ENCODE measurements around the gene NDUFS8. TPM values are rescaled to one million over a fixed set of nuclear protein-coding genes. Genes with fewer than 3 reads are reported as not detected.

Gene NDUFS8
- total RNA-seq, 4 donors from 2014 or later = 155 to 226 (median 188) TPM

DNA sequence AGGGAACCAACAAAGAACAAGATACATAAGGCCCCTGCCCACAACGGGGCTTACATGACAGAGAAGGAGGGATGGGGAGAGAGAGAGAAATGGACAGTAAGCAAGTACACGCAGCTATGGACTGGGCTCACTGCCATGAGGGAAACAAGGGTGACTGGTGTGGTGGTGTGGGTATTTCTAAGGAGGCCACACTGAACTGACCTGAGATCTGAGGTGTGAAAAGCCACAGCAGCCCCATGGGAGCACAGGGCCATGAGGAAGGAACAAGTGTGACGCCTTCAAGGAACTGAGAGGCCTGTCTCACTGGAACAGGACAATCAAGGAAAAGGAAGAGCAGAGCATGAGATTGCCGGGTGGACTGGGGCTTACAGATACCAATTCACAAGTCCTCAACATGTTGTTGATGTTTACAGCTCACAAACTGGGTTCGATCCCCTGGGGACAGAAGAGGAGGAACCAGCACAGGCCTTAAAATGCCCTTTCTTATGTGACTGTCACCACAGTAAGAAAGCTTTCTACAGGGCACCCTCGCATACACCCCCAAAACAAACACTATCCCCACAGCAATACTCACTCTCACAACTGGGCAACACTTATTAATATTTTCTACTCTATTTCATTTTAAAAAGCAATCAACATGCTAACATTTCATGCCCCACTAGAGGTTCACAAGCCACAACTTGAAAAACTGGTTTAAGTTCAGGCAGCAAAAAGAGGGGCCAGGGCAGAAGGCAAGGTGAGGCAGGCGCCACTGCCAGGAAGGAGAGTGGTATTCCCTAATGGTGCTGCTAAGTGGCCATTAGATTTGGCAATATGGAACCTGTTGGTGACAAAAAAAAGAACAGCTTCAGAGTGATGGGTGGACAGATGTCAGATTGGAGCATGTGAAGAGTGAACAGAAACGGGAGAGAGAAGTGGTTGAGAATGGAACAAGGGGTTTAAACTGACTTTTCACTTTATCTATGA lies 47.4 kb downstream of the NDUFS8 start:
- TF ChIP-seq, protein P1, sequence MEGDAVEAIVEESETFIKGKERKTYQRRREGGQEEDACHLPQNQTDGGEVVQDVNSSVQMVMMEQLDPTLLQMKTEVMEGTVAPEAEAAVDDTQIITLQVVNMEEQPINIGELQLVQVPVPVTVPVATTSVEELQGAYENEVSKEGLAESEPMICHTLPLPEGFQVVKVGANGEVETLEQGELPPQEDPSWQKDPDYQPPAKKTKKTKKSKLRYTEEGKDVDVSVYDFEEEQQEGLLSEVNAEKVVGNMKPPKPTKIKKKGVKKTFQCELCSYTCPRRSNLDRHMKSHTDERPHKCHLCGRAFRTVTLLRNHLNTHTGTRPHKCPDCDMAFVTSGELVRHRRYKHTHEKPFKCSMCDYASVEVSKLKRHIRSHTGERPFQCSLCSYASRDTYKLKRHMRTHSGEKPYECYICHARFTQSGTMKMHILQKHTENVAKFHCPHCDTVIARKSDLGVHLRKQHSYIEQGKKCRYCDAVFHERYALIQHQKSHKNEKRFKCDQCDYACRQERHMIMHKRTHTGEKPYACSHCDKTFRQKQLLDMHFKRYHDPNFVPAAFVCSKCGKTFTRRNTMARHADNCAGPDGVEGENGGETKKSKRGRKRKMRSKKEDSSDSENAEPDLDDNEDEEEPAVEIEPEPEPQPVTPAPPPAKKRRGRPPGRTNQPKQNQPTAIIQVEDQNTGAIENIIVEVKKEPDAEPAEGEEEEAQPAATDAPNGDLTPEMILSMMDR (IDR thresholded peaks at IDR 0.05) = no peak
- TF ChIP-seq EP300 (IDR thresholded peaks at IDR 0.05; ENCODE audit: low read depth) = no peak
- TF ChIP-seq POLR2AphosphoS5 (IDR thresholded peaks at IDR 0.05) = no peak
- no peak for TF ChIP-seq POLR2A (IDR thresholded peaks at IDR 0.05)
- intact Hi-C loops (cut with DNase I; ENCODE audit: low total_unique reads) (no loop called here), in situ Hi-C loops (cut with MboI; ENCODE audit: low pct_ligation_motif_present in 1 of 4, low pct_unique_long_range_greater_than_20kb in 1 of 4, low sequenced_read_pairs in 3 of 4) (loop anchor here in 1 of 4 donors (10.0 kb wide), 1 partner anchor 87 kb away; no protein-coding TSS in a partner anchor)
- Histone ChIP-seq H3K27me3 (no peaks in the 10 kb centered on the region), H3K27ac (no peak overlapping the region), H3K4me1 (peaks cover 0 to 11% (median 0%) of the 10 kb centered on the region in 4 donors), H3K4me3 (no peak overlapping the region), H3K9me3 (no peaks in the 10 kb centered on the region), H3K36me3 (peaks cover 0 to 6% (median 0%) of the 10 kb centered on the region in 4 donors)
- DNase-seq = no peak
- 76% methylated on average over 7 to 8 of the region's 8 CpGs for WGBS, 2 donors (ENCODE audit: low coverage in 1 of 2)

DNA sequence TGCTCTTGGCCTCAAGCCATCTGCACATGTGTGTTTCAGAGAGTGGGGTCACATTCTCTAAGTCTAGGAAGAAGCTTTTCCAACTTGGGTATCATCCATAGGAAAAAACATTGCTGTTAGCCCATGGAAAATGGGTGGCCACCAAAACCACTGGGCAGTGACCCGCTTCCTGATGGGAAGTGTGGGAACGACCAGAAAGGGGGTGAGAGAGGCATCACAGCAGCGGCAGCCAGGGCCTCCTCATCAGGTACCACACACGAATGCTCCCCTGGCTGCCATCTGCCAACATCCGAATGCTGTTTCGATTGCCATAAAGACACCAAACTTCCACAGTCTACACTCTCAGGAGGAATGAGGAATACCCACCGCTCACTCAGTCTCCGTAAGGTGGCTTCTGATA lies 50.4 kb downstream of the NDUFS8 start:
- peaks cover 0 to 18% (median 0%) of the 10 kb centered on the region in 4 donors for H3K4me1 ChIP-seq
- DNase-seq = no peak
- WGBS, 2 donors (ENCODE audit: low coverage in 1 of 2) = 88 to 94% methylated on average over 3 to 8 of the region's 8 CpGs
- H3K36me3 ChIP-seq = no peaks in the 10 kb centered on the region
- no peaks in the 10 kb centered on the region for H3K9me3 ChIP-seq
- in situ Hi-C loops (cut with MboI; ENCODE audit: low pct_ligation_motif_present in 1 of 4, low pct_unique_long_range_greater_than_20kb in 1 of 4, low sequenced_read_pairs in 3 of 4) = no loop called here
- no peak overlapping the region for H3K27ac ChIP-seq
- intact Hi-C loops (cut with DNase I; ENCODE audit: low total_unique reads) = no loop called here
- no peak overlapping the region for H3K4me3 ChIP-seq
- TF ChIP-seq, protein P1 (IDR thresholded peaks at IDR 0.05) = no peak
- TF ChIP-seq POLR2AphosphoS5 (IDR thresholded peaks at IDR 0.05) = no peak
- no peak for TF ChIP-seq POLR2A (IDR thresholded peaks at IDR 0.05)
- TF ChIP-seq EP300 (IDR thresholded peaks at IDR 0.05; ENCODE audit: low read depth) = no peak
- H3K27me3 ChIP-seq = no peaks in the 10 kb centered on the region

DNA sequence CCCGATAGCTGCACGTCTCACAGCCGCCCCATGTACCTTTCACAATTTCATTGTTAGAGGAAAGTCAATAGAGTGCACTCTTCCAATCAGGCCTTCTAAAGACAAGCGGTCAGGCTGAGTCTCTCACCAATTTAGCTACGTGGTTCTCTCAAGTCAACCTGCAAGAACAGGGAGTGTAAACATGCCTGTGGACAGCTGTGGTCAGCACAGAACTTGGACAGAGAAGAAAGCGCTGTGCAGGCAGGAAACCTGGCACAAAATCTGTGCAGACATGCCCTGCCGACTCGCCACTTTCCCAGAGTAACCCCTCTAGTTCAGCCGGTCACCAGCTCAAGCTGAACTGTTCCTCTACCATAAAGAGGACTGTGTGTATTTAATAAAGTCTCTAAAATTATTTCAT lies 51.2 kb downstream of the NDUFS8 start:
- peaks cover 0 to 18% (median 0%) of the 10 kb centered on the region in 4 donors for H3K4me1 ChIP-seq

DNA sequence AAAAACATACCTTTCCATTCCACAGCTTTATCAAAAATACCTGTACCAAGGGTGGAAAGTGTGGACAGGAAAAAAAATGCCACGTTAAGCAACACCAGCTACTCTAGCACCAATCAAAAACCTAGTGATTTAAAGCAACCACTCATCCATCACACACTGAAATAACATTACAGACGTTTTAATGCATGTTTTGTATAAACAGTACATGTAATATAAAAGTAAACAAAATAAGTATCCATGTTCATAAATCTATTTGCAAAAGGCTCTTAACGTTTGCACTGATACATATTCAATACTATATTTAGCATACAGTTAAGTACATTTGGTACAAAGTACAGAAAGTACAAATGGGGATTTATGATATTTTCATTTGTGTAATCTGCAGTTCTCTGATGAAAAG lies 52.0 kb downstream of the NDUFS8 start:
- no peak overlapping the region for H3K4me3 ChIP-seq
- peaks cover 0 to 18% (median 0%) of the 10 kb centered on the region in 4 donors for H3K4me1 ChIP-seq
- in situ Hi-C loops (cut with MboI; ENCODE audit: low pct_ligation_motif_present in 1 of 4, low pct_unique_long_range_greater_than_20kb in 1 of 4, low sequenced_read_pairs in 3 of 4) (no loop called here), intact Hi-C loops (cut with DNase I; ENCODE audit: low total_unique reads) (no loop called here)
- DNase-seq = no peak
- TF ChIP-seq EP300 (IDR thresholded peaks at IDR 0.05; ENCODE audit: low read depth) = no peak
- TF ChIP-seq, protein P1 (IDR thresholded peaks at IDR 0.05) = no peak
- TF ChIP-seq POLR2A (IDR thresholded peaks at IDR 0.05) = no peak
- 36 to 39% methylated on average over 3 of the region's 3 CpGs for WGBS, 2 donors (ENCODE audit: low coverage in 1 of 2)
- no peaks in the 10 kb centered on the region for H3K9me3 ChIP-seq
- H3K36me3 ChIP-seq = no peaks in the 10 kb centered on the region
- H3K27ac ChIP-seq = no peak overlapping the region
- no peaks in the 10 kb centered on the region for H3K27me3 ChIP-seq

More for the DNA sequence above, 51.2 kb downstream of the NDUFS8 start:
- WGBS, 2 donors (ENCODE audit: low coverage in 1 of 2) = 74 to 92% methylated on average over 3 to 9 of the region's 9 CpGs
- Histone ChIP-seq H3K4me3 (no peak overlapping the region), H3K27ac (no peak overlapping the region), H3K27me3 (no peaks in the 10 kb centered on the region), H3K36me3 (no peaks in the 10 kb centered on the region), H3K9me3 (no peaks in the 10 kb centered on the region)
- DNase-seq = no peak
- intact Hi-C loops (cut with DNase I; ENCODE audit: low total_unique reads) = no loop called here
- no peak for TF ChIP-seq POLR2A (IDR thresholded peaks at IDR 0.05)
- TF ChIP-seq EP300 (IDR thresholded peaks at IDR 0.05; ENCODE audit: low read depth) = no peak
- TF ChIP-seq, protein P1 (IDR thresholded peaks at IDR 0.05) = no peak
- TF ChIP-seq POLR2AphosphoS5 (IDR thresholded peaks at IDR 0.05) = no peak
- in situ Hi-C loops (cut with MboI; ENCODE audit: low pct_ligation_motif_present in 1 of 4, low pct_unique_long_range_greater_than_20kb in 1 of 4, low sequenced_read_pairs in 3 of 4) = no loop called here

All from transverse colon (tissue), 4 donors.